SK-N-SH treated with all-trans-retinoic acid at 6 μM for 48 hours (cell line): ENCODE data around the gene NCS1.

ENCODE experiments used
- ATAC-seq: fragments of 200-7000 bp; cut with Tn5 transposase; 3 replicates; pipeline ENCODE4 v1.9.1; 2020; ENCODE audit warnings: mild to moderate bottlenecking, moderate library complexity
- ARNTL ChIP-seq: fragments of 450-650 bp; formaldehyde crosslinking; IDR thresholded peaks from 2 replicates; pipeline ENCODE4 v1.5.0; 2020; ENCODE audit warnings: low read depth, mild to moderate bottlenecking, moderate library complexity, borderline replicate concordance
- BACH2 ChIP-seq: fragments of 250-450 bp; sonication (Bioruptor Pico); IDR thresholded peaks from 2 replicates; pipeline ENCODE4 v1.9.0; 2021; ENCODE audit warnings: mild to moderate bottlenecking, borderline replicate concordance
- CREB5 ChIP-seq: fragments of 250-450 bp; sonication (Bioruptor Pico); IDR thresholded peaks from 2 replicates; pipeline ENCODE4 v1.5.1; 2020; ENCODE audit warnings: low read depth, mild to moderate bottlenecking, moderate library complexity
- CSDC2 ChIP-seq: fragments of 250-450 bp; sonication (Bioruptor Pico); IDR thresholded peaks from 2 replicates; pipeline ENCODE4 v1.5.0; 2020; ENCODE audit warnings: mild to moderate bottlenecking, moderate library complexity
- CSRNP3 ChIP-seq: fragments of 250-450 bp; sonication (Bioruptor Pico); IDR thresholded peaks from 2 replicates; pipeline ENCODE4 v1.5.1; 2021; ENCODE audit warnings: mild to moderate bottlenecking, moderate library complexity
- ESRRG ChIP-seq: fragments of 250-450 bp; sonication (Bioruptor Pico); IDR thresholded peaks from 2 replicates; pipeline ENCODE4 v1.6.1; 2021; ENCODE audit warnings: mild to moderate bottlenecking
- ISL1 ChIP-seq: fragments of 250-450 bp; sonication (Bioruptor Pico); IDR thresholded peaks from 2 replicates; pipeline ENCODE4 v2.1.2; 2022; ENCODE audit warnings: mild to moderate bottlenecking, moderate library complexity
- OSR1 ChIP-seq: fragments of 250-450 bp; sonication (Bioruptor Pico); IDR thresholded peaks from 2 replicates; pipeline ENCODE4 v1.8.0; 2022; ENCODE audit warnings: moderate library complexity, mild to moderate bottlenecking, inconsistent platforms
- PATZ1 ChIP-seq: fragments of 250-450 bp; sonication (Bioruptor Pico); IDR thresholded peaks from 2 replicates; pipeline ENCODE4 v1.8.0; 2020; ENCODE audit warnings: mild to moderate bottlenecking, moderate library complexity, borderline replicate concordance
- PPARA ChIP-seq: fragments of 250-450 bp; sonication (Bioruptor Pico); IDR thresholded peaks from 2 replicates; pipeline ENCODE4 v1.5.0; 2020; ENCODE audit warnings: mild to moderate bottlenecking, borderline replicate concordance
- RARB ChIP-seq: fragments of 250-450 bp; sonication (Bioruptor Pico); IDR thresholded peaks from 2 replicates; pipeline ENCODE4 v1.8.0; 2021; ENCODE audit warnings: mild to moderate bottlenecking, moderate library complexity
- SNAI2 ChIP-seq: fragments of 250-450 bp; sonication (Bioruptor Pico); IDR thresholded peaks from 2 replicates; pipeline ENCODE4 v1.5.0; 2020; ENCODE audit warnings: mild to moderate bottlenecking, moderate library complexity
- TCF4 ChIP-seq: fragments of 250-450 bp; sonication (Bioruptor Pico); IDR thresholded peaks from 2 replicates; pipeline ENCODE4 v1.8.0; 2021; ENCODE audit warnings: mild to moderate bottlenecking, moderate library complexity, borderline replicate concordance
- TOX ChIP-seq: fragments of 250-450 bp; sonication (Bioruptor Pico); IDR thresholded peaks from 2 replicates; pipeline ENCODE4 v1.8.0; 2021; ENCODE audit warnings: mild to moderate bottlenecking, moderate library complexity, borderline replicate concordance
- TSHZ2 ChIP-seq: fragments of 250-450 bp; sonication (Bioruptor Pico); IDR thresholded peaks from 2 replicates; pipeline ENCODE4 v1.5.0; 2020; ENCODE audit warnings: mild to moderate bottlenecking, moderate library complexity
- ZC3H10 ChIP-seq: fragments of 250-450 bp; sonication (Bioruptor Pico); IDR thresholded peaks from 2 replicates; pipeline ENCODE4 v1.5.1; 2021; ENCODE audit warnings: mild to moderate bottlenecking, moderate library complexity
- ZFP3 ChIP-seq: fragments of 250-450 bp; sonication (Bioruptor Pico); IDR thresholded peaks from 2 replicates; pipeline ENCODE4 v1.5.0; 2020; ENCODE audit warnings: mild to moderate bottlenecking, moderate library complexity
- ZNF565 ChIP-seq: fragments of 450-650 bp; formaldehyde crosslinking; conservative IDR thresholded peaks from 2 replicates; pipeline ENCODE4 v1.5.0; 2020; ENCODE audit warnings: low read depth, mild to moderate bottlenecking, moderate library complexity
- ZNF70 ChIP-seq: fragments of 450-650 bp; formaldehyde crosslinking; IDR thresholded peaks from 2 replicates; pipeline ENCODE4 v1.5.0; 2020; ENCODE audit warnings: mild to moderate bottlenecking, moderate library complexity
- ZNF8 ChIP-seq: fragments of 450-650 bp; formaldehyde crosslinking; IDR thresholded peaks from 2 replicates; pipeline ENCODE4 v1.5.0; 2020; ENCODE audit warnings: mild to moderate bottlenecking, moderate library complexity

The NCS1 gene

GRCh38 chr9:130138171-130138653 is 34.0 kb upstream of the NCS1 start (continued):
- TF ChIP-seq PATZ1, result no peak
- no peak for TF ChIP-seq TOX (CRISPR knock-in tag)

- peak; percentile 59 for ATAC-seq
- TF ChIP-seq ZC3H10 (CRISPR knock-in tag) (no peak), ESRRG (CRISPR knock-in tag) (no peak), CSRNP3 (no peak), ZFP3 (CRISPR knock-in tag) (no peak), CREB5 (CRISPR knock-in tag) (no peak), TSHZ2 (no peak), PPARA (CRISPR knock-in tag) (no peak), CSDC2 (CRISPR knock-in tag) (no peak), TOX (CRISPR knock-in tag) (no peak), SNAI2 (CRISPR knock-in tag) (no peak), RARB (CRISPR knock-in tag) (no peak), BACH2 (CRISPR knock-in tag) (no peak), ISL1 (CRISPR knock-in tag) (no peak), PATZ1 (no peak), ARNTL (CRISPR knock-in tag) (no peak)
These were observed 33.4 kb upstream of the NCS1 start for GRCh38 chr9:130138791-130139190.

- TF ChIP-seq CSRNP3, result no peak
- TF ChIP-seq ARNTL (CRISPR knock-in tag), result no peak
- no peak for TF ChIP-seq ZC3H10 (CRISPR knock-in tag)
- TF ChIP-seq ZNF565 (CRISPR knock-in tag), result no peak
- no peak for TF ChIP-seq RARB (CRISPR knock-in tag)
- TF ChIP-seq CREB5 (CRISPR knock-in tag), result no peak
- TF ChIP-seq TCF4, result no peak
- TF ChIP-seq OSR1 (CRISPR knock-in tag), result no peak
- TF ChIP-seq TSHZ2, result no peak
- TF ChIP-seq ZNF8 (CRISPR knock-in tag), result no peak
- no peak for TF ChIP-seq TOX (CRISPR knock-in tag)
- TF ChIP-seq CSDC2 (CRISPR knock-in tag), result no peak
- TF ChIP-seq ESRRG (CRISPR knock-in tag), result no peak
- no peak for TF ChIP-seq ZFP3 (CRISPR knock-in tag)
- no peak for TF ChIP-seq ZNF70 (CRISPR knock-in tag)
- no peak for TF ChIP-seq BACH2 (CRISPR knock-in tag)
- TF ChIP-seq ISL1 (CRISPR knock-in tag), result no peak
- ATAC-seq, result no peak
These were observed 33.0 kb upstream of the NCS1 start for GRCh38 chr9:130139251-130139650.
